Adipose tissue (tissue), 3 donors: ENCODE results near the gene CPT1B. TPM values are rescaled to one million over a fixed set of nuclear protein-coding genes. Genes with fewer than 3 reads are reported as not detected.

ENCODE experiments used
- H3K27ac ChIP-seq: one replicate; pipeline ENCODE4 v1.5.1; 2013; ENCODE audit warnings: low read depth, low read length
- WGBS, 3 donors: extraction: QIAGEN DNeasy Blood & Tissue Kit; methylation state at CpG; one replicate each; pipeline ENCODE4 v1.1.7; 2013; 5-methylcytosine and 5-hydroxymethylcytosine counted together
- polyA plus RNA-seq, 3 donors: library from polyadenylated mRNA; stranded (reverse); fragments of 200-250 nt; gene quantifications; one replicate each; pipeline ENCODE4 v1.2.3, GENCODE V29; 2013
- donor health status: healthy with polysubstance abuse.
- donor health status: Bipolar disorder and iron deficiency.
- donor health status: healthy.

The CPT1B gene
- polyA plus RNA-seq, 3 donors: 13.4 to 30.4 (median 13.5) TPM

DNA sequence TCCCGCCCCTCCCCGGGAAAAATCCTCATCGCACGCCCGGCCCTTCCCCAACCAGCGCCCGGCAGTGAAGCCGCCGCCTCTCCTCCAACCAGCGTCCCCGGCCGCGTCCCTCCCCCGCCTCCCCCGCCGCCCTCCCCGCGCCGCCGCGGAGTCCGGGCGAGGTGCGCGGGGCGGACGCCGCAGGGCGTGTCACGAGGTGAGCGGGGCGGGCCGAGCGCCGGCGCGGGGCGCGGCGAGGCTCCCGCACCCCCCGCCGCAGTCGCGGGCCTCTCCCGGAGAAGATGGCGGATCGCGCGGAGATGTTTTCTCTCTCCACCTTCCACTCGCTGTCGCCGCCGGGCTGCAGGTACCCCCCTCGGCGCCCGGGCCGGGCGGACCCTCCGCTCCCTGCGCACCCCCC lies 22.3 kb upstream of the CPT1B start, which contains the start of gene MAPK8IP2:
Gene MAPK8IP2, plus strand, starts transcription at position 256 of the 400 bp plus-strand sequence. Its CDS starts 26 bp downstream, at position 282.
- no peak within 1 kb of the TSS for H3K27ac ChIP-seq
- WGBS, 3 donors: 1% methylated on average over 23 to 41 of the region's 61 CpGs

DNA sequence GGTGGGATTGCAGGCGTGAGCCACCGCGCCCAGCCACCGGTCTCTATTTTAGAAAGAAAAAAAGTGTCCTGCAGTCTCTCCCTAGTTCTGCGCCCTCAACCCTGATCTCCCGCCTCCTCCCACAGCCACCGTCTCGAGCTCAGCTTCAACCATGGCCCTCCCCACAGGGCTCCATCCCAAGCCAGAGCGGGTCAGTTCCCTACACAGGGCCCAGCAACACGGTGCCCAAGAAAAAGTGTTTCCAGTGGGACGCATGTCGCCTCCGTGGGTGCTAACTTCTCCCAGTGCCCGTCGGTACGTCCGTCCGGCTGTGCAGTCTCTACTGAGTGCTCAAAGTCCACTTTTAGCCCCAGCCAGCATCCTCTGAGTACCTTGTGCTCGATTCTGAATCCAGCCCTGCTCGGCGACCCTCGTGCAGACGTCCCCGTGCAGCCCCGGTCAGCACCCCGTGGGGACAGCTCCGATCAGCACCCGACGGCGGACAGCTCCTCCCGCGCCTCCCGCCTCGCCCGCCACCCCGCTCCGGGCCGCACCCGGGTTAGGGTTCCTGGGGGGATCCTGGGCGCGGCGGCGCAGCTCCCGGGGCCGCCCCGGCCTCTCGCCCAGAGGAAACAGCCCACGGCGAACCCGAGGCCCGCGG lies 21.7 kb upstream of the CPT1B start:
- WGBS, 3 donors: 14 to 16% (median 15%) methylated on average over 43 to 52 of the region's 52 CpGs
- no peak overlapping the region for H3K27ac ChIP-seq

- WGBS, 3 donors: 79 to 95% (median 93%) methylated on average over 5 of the region's 5 CpGs
- no peak overlapping the region for H3K27ac ChIP-seq
Measured at GRCh38 chr22:50597097-50597496, 18.9 kb upstream of the CPT1B start.

DNA sequence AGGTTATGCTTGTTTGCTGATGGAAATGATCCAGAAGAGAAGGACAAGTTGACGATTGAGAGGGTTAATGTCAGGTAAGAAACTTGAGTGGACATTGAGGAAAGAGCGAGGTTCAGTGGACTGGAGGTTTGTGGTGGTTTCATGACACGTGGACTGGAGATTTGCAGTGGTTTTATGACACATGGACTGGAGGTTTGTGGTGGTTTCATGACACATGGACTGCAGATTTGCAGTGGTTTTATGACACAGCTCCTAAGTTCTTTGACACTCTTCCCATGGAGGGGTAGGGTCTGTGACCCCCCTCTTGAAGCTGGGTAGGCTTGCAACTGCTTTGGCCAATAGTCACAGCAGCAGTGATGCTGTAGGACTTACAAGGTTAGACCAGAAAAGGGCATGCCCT lies 17.0 kb upstream of the CPT1B start:
- WGBS, 3 donors: 89 to 92% (median 91%) methylated on average over 3 of the region's 3 CpGs

DNA sequence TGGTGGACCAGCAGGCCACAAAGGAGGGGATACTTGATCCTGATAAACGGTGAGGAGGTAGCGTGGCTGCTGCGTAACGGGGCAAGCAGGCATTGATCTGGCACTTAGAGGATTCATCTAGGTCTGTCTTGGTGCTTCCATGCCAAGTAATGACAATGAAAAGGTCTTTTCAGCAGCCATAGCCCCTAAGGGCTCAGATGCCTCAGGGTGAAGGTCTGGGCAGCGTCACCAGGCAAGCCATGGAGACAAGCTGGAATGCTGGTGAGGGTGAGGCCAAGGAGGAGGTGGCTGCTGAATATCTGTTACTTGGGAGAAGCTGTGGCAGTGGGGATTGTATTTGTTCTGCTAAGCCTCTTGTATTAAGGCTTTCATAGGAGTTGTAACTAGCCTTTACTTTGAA lies 9.2 kb upstream of the CPT1B start:
- 94 to 96% (median 95%) methylated on average over 5 of the region's 5 CpGs for WGBS, 3 donors
- H3K27ac ChIP-seq: no peak overlapping the region

More for the DNA sequence above, 17.0 kb upstream of the CPT1B start:
- H3K27ac ChIP-seq: no peak overlapping the region

DNA sequence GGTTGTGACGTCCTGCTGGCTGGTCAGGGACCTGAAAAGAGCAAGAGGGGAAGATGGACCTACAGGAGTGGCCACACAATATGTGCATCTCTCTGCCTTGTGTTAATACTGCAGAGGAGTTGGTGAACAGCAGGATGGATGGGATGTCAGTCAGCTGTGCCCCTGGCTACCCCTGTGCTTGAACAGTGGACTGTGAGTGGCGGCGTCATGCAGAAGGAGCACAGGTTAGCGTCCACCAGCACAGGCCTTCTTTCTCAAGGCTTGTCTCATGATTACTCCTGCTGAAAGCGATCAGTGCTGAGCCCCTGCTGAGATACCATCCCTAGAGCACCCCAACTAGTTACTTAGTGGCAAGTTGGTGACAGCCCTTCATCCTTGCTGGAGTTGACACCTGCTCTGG lies 8.2 kb upstream of the CPT1B start:
- no peak overlapping the region for H3K27ac ChIP-seq

DNA sequence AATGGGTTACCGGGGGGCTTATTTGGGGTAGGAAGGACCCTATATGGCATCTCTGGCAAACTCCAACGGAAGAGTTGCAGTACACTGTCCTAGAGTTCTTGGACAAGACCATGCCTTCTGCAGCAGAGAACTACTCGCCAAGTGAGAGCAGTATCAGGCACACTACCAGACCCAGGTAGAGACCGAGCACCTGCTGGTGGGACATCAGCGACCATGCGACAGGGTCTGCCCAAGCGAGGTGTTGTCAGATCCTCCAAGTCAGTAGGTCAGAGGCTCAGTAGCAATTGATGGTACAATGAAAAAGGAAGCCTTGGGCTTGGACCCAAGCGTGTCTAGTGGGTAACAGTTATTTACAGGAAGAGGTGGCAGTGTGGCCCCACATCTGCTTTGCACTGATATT lies 7.6 kb upstream of the CPT1B start:
- no peak overlapping the region for H3K27ac ChIP-seq
- WGBS, 3 donors: 86 to 95% (median 92%) methylated on average over 8 of the region's 8 CpGs

More for the DNA sequence above, 8.2 kb upstream of the CPT1B start:
- WGBS, 3 donors: 75 to 93% (median 85%) methylated on average over 5 of the region's 5 CpGs

- 91 to 96% (median 94%) methylated on average over 3 of the region's 3 CpGs for WGBS, 3 donors
- no peak overlapping the region for H3K27ac ChIP-seq
Measured at GRCh38 chr22:50585238-50585637, 7.0 kb upstream of the CPT1B start.

GRCh38 chr22:50584106-50585096 lies 6.2 kb upstream of the CPT1B start:
- WGBS, 3 donors: 92 to 96% (median 95%) methylated on average over 23 of the region's 23 CpGs
- no peak overlapping the region for H3K27ac ChIP-seq

DNA sequence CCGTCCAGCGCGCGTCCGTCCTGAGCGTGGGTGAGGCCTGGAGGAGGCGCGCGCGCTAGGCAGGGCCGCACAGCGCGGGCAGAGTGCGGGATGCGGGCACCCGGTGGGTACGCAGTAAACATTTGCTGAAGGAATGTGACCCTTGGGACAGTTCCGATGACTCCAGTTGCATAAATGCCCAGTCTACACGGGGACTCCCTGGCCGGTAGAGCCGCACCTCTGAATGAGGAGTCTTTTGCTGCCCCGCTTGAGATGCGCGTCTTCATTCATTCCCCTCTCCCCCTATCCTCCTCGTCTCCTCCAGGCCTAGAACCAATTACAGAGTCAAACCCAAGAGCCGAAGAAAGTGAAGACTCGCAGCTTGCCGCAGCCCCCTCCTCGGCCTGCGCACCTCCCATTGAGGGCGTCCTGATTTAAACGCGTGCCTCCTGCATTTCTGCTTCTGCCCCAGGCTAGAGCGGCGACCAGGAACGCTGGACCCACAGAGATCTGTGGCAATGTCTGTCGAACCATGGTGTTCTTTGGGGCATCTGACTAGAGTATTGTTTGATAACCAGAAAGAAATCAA lies 5.2 kb upstream of the CPT1B start:
- H3K27ac ChIP-seq: no peak overlapping the region
- WGBS, 3 donors: 7 to 11% (median 9%) methylated on average over 37 of the region's 37 CpGs

GRCh38 chr22:50582493-50583293 lies 4.5 kb upstream of the CPT1B start, which contains the start of gene CHKB:
Gene CHKB (minus strand): TSS chr22:50582849. CDS start chr22:50582781, 68 bp downstream.
- WGBS, 3 donors: 0 to 1% (median 0%) methylated on average over 73 to 96 of the region's 96 CpGs
- H3K27ac ChIP-seq: peak within 1 kb of the TSS; percentile 91

DNA sequence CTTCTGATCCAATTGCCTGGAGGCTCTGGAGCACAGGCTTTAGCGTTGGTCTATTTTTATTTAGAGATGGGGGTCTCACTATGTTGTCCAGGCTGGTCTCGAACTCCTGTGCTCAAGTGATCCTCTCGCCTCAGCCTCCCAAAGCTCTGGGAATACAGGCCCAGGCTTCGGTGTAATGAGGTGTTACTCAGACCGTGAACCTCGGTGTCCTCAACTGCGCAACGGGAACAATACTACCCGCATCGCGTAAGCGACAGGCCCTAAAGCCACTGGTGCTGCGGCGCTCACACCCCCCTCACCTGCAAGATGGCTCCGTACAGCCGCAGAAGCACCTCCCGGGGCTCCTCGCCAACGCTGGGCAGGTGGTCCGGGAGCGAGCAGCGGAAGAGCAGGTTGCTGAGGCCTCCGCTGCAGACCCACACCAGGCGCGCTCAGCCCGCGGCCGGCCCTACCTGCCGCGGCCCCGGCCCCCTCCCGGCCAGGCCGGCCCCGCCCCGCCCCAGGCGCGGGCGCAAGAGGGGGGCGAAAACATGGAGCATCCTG lies 3.8 kb upstream of the CPT1B start:
- 7 to 8% (median 7%) methylated on average over 26 to 39 of the region's 39 CpGs for WGBS, 3 donors
- peak overlapping the region; percentile 91 for H3K27ac ChIP-seq

DNA sequence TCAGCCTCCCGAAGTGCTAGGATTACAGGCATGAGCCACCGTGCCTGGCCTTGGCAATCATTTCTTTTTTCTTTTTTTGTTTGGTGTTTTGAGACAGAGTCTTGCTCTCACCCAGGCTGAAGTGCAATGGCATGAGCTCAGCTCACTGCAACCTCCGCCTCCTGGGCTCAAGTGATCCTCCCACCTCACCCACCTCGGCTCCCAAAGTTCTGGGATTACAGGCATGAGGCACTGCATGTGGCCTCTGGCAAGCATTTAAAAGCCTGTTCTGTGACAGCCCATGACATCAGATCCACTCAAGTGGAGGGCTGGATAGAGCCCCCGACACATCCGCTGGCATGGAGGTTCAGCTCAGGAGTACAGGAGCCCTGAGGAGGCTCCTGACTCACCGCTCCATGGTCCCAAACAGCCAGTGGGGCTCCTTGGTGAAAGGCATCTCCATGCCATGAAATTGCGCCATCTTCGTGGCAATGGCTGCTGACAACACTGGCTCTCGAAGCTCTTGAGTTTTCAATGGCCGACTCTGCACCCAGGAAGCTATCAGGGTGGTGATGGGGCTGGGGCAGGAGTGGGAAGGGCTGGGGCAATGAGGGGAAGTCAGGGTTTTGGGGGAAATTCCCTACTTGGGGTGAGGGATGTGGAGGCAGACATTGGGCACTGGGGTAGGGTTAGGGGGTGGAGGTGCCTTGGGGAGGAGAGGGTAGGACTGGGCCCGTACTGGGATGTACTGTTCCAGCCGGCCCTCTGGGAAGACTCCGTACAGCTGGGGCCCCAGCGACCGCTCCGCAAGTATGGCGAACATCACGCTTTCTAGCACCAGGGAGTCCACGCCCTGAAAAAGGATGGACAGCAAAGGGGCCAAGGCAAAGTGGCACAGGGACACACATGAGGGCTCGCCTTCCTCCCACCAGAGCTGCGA lies 3.1 kb upstream of the CPT1B start:
- 89 to 94% (median 92%) methylated on average over 22 of the region's 22 CpGs for WGBS, 3 donors

DNA sequence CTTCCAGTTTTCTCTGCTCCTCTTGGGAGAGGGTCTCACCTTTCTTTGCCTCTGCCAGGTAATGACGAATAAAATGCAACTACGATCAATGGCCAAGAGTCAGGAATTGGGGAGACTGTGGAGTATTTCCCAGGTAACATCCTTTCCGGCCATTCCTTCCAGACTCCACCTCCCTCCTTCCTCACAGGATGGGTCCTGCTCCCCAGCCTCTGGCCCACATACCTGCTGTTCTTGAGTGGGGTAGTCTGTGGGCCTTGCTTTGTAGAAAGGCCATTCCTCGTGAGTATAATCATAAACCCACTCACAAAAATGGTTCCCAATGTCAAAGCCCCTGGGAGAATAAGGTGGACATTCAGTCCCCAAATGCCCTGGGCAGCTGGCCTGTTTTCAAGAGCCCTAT lies 1.5 kb upstream of the CPT1B start:
- H3K27ac ChIP-seq: no peak overlapping the region
- WGBS, 3 donors: 93 to 96% (median 95%) methylated on average over 4 of the region's 4 CpGs

More for the DNA sequence above, 3.1 kb upstream of the CPT1B start:
- no peak overlapping the region for H3K27ac ChIP-seq

DNA sequence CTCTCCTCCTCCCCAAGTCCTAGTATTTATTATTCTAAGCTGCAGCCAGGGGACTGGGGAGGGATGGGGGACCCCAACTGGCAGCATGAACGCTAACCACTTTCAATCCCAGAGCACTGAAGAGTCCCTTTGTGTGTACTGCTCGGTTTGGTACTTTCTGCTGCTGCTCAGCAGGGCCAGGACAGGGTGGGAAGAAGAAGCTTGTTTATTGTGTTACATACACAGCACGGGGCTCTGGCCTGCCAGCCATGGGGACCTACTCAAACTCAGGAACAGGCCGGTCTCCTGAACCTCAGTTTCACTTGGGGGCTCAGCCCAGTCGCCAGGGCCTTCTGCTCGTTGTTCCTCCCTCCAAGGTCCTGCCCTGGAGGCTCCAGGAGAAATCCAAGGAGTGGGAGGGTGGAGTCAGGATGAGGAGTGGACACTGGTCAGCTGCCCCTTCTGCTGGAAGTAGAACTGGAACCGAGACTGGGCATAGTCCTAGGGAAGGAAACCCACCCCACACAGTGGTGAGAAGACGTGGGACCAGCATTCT lies 616 bp upstream of the CPT1B start:
- 57 to 65% (median 61%) methylated on average over 8 of the region's 8 CpGs for WGBS, 3 donors
- H3K27ac ChIP-seq: no peak overlapping the region

DNA sequence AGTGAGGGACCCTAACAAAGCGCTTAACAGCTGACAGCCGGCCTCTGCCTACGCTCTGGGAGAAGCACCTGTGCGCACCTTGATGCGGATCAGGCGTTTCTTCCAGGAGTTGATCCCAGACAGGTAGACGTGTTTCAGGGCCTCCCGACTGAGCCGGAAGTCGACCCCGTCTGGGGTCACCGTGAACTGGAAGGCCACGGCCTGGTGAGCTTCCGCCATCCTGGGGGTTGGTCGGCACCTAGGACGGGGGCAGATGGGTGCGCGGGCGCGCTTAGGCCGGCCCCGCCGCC lies 585 bp downstream of the CPT1B start:
- H3K27ac ChIP-seq: no peak overlapping the region
- WGBS, 3 donors: 46 to 62% (median 57%) methylated on average over 23 of the region's 23 CpGs
